ENCODE data around the gene DNM2.
"Not testable (repeated sequence)": the region's sequence is repeated elsewhere in the genome, so short reads cannot be mapped to it uniquely, and the experiment has no call there.

The DNM2 gene

GRCh38 chr19:10744253-10744798, 26.4 kb downstream of the DNM2 start:
- DNase-seq (ENCODE audit: low read depth in 1 of 2, low spot score in 1 of 2): no peak
- Histone ChIP-seq H3K4me3 (replicated peaks; ENCODE audit: insufficient read depth, low read length) (no peak overlapping the region), H3K27me3 (ENCODE audit: insufficient read depth, poor library complexity, severe bottlenecking) (no peaks in the 10 kb centered on the region), H3K27ac (replicated peaks) (no peak overlapping the region; the same call in 1 of the 2 replicates)
- TF ChIP-seq SPI1 (IDR thresholded peaks at IDR 0.05; ENCODE audit: borderline replicate concordance, low read depth) (no peak), GABPA (IDR thresholded peaks at IDR 0.05; ENCODE audit: low read depth) (no peak), CTCF (IDR thresholded peaks at IDR 0.05; ENCODE audit: insufficient read depth, low read length) (no peak), REST (IDR thresholded peaks at IDR 0.05; ENCODE audit: insufficient replicate concordance, low read depth) (no peak), POLR2AphosphoS5 (IDR thresholded peaks at IDR 0.05; ENCODE audit: low read depth) (no peak)

- no peak for DNase-seq (ENCODE audit: low read depth in 1 of 2, low spot score in 1 of 2)
- H3K27me3 ChIP-seq (ENCODE audit: insufficient read depth, poor library complexity, severe bottlenecking): no peaks in the 10 kb centered on the region
- no peak overlapping the region for H3K4me3 ChIP-seq (replicated peaks; ENCODE audit: insufficient read depth, low read length)
- no peak for TF ChIP-seq CTCF (IDR thresholded peaks at IDR 0.05; ENCODE audit: insufficient read depth, low read length)
- no peak for TF ChIP-seq POLR2AphosphoS5 (IDR thresholded peaks at IDR 0.05; ENCODE audit: low read depth)
- TF ChIP-seq GABPA (IDR thresholded peaks at IDR 0.05; ENCODE audit: low read depth): no peak
- TF ChIP-seq SPI1 (IDR thresholded peaks at IDR 0.05; ENCODE audit: borderline replicate concordance, low read depth): no peak
- TF ChIP-seq REST (IDR thresholded peaks at IDR 0.05; ENCODE audit: insufficient replicate concordance, low read depth): no peak
- H3K27ac ChIP-seq (replicated peaks): no peak overlapping the region
Observed at GRCh38 chr19:10744801-10745293, 27.0 kb downstream of the DNM2 start.

GRCh38 chr19:10746437-10746836, 28.6 kb downstream of the DNM2 start:
- not testable (repeated sequence) for H3K4me3 ChIP-seq (replicated peaks; ENCODE audit: insufficient read depth, low read length); H3K27me3 ChIP-seq (ENCODE audit: insufficient read depth, poor library complexity, severe bottlenecking); H3K27ac ChIP-seq (replicated peaks); DNase-seq (ENCODE audit: low read depth in 1 of 2, low spot score in 1 of 2)

GRCh38 chr19:10747271-10747670, 29.4 kb downstream of the DNM2 start:
- Histone ChIP-seq H3K4me3 (replicated peaks; ENCODE audit: insufficient read depth, low read length) (no peak overlapping the region), H3K27ac (replicated peaks) (no peak overlapping the region), H3K27me3 (ENCODE audit: insufficient read depth, poor library complexity, severe bottlenecking) (no peaks in the 10 kb centered on the region)
- DNase-seq (ENCODE audit: low read depth in 1 of 2, low spot score in 1 of 2): no peak
- TF ChIP-seq POLR2AphosphoS5 (IDR thresholded peaks at IDR 0.05; ENCODE audit: low read depth) (no peak), SPI1 (IDR thresholded peaks at IDR 0.05; ENCODE audit: borderline replicate concordance, low read depth) (no peak), REST (IDR thresholded peaks at IDR 0.05; ENCODE audit: insufficient replicate concordance, low read depth) (no peak), CTCF (IDR thresholded peaks at IDR 0.05; ENCODE audit: insufficient read depth, low read length) (no peak), GABPA (IDR thresholded peaks at IDR 0.05; ENCODE audit: low read depth) (no peak)
